Measurements from ENCODE around the gene ZNF514.
A peak's percentile ranks its signal among the peaks of the same experiment; 100 is the strongest.
"Not testable (repeated sequence)": the region's sequence is repeated elsewhere in the genome, so short reads cannot be mapped to it uniquely, and the experiment has no call there.

ZNF514 gene

DNA sequence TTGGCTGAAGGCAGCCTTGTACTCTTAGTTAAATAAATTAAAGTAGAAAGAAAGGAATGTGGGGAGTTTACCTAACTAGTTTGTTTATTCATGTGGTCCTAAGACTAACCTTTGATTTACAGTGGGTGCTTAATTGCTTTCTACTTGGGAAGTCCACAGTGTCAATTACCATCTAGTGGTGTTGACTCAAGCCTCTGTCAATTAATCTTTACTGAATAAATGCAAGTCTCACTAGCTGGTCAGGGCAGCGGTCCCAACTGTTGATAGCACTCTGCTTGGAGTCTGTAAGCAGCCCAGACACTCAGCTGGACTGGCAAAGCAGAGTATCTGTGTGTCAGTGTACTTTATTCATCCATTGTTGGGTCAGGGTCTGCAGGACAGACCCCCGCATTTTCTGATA, 15.8 kb downstream of the ZNF514 start:
- DNase-seq, result no peak

DNA sequence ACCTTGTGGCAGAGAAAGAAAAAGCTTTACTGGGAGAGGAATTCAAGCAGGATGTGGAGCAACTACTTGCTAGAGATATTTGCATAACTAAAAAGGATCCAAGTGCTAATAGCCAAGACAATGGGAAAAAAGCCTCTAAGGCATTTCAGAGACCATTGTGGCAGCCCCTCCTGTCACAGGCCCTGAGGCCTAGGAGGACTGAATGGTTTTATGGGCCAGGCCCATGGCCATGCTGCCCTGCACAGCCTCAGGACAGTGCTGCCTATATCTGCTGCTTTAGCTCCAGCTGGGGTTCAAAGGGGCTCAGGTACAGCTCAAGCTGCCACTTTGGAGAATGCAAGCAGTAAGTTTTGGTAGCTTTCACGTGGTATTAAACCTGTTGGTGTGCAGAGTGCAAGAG, 20.9 kb downstream of the ZNF514 start:
- DNase-seq, result no peak

- DNase-seq, result no peak
Measured at GRCh38 chr2:95122197-95122551, 37.5 kb downstream of the ZNF514 start.

GRCh38 chr2:95121407-95122196, 38.0 kb downstream of the ZNF514 start, which contains the start of gene MRPS5:
Gene MRPS5, minus strand, starts transcription at chr2:95121808. Its CDS starts 17 bp downstream, at chr2:95121791.
- DNase-seq, result peak; percentile 99

DNA sequence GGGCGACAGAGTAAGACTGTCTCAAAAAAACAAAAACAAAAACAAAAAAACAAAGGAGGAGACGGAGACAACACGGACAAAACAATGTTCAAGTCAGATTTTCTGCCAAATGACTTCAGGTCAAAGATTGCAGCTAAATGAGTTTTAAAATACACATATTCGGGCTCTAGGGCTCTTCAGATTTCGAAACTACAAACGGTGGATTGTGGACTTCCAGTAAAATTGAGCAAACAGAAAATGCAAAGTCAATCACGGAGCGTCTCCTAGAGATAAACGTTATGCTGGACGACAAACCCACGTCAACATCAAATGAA, 38.6 kb downstream of the ZNF514 start:
- no peak for DNase-seq

- DNase-seq, result peak; percentile 42
Measured at GRCh38 chr2:95115418-95115817, 44.2 kb downstream of the ZNF514 start.

DNA sequence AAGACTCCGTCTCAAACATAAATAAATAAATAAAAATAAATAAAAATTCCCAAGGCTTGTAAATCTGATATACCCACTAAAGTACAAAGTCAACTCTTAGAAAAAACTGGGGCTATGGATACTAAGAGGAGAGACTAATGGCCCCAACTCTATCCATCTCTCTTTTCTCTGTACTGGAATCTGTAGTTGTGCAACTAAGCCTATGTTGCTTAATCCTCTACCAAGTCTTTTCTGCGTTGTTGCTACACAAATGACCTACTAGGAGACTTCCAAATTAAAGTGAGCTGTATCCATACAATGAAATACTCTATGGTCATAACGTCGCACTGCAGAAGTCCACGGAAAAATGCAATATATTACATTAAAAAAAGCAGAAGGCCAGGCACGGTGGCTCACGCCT, 46.2 kb downstream of the ZNF514 start:
- no peak for DNase-seq

DNA sequence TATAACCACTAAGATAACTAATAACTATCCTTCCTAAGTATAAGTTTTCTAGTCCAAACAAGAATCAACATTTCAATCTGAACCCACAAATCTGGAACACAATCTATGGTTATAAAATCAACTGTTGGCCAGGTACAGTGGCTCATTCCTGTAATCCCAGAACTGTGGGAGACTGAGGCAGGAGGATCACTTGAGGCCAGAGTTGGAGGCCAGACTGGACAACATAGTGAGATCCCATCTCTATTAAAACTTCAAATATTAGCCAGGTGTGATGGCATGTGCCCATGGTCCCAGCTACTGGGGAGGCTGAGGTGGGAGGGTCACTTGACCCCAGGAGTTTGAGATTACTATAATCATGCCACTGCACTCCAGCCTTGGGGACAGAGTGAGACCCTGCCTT, 49.3 kb downstream of the ZNF514 start:
- no peak for DNase-seq

DNA sequence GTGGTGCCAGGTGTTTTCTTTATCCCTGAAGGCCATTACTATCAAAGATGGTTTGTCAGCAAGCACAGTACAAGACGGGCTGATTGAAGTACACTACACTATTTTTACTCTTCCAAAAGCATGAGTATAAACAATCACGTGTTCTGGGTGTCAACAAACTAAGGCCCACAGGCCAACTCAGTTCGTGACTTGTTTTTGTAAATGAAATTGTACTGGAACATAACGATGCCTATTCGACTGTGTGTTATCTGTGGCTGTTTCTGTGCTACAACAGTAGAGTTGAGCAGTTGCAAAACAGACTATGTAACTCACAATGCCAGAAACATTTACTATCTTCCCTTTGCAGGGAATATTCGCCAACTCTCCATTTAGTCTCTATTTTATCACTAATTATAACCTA, 50.4 kb downstream of the ZNF514 start:
- no peak for DNase-seq

DNA sequence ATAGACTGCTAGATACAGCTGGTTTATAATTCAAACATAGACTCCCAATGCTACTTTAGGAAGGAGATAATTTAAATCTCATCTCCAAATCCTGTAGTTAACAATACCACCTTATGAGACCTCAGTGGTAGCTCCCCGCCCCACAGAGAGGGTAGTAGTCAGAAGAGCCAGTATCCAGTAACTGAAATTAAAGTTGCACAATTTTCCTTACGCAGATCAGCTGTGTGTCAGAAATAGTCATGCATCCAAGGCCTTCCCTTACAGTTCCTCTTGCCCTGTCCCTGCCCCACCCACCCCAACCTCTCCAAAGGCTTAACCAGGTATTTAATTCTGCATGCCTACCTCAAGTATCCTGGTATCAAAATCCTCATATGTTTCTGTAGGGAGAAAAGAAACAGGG, 53.6 kb downstream of the ZNF514 start:
- DNase-seq, result no peak

DNA sequence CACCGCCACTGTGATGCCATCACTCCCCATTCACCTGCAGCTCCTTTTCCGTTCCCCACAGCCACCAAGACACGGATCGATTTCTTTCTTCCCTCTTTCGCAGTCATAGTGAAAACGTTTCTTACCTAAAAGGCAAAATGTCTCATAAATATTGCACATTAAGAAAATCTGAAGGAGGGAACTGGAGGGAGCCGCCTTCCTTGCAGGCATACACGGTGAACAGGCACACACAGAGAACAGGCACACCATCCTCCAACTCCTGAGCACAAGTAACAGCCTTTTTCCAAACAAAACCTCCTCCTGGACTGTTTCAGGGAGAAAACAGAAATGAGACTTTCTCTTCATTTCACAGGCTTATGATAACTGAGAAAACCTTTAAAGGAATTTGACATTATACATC, 55.0 kb downstream of the ZNF514 start:
- no peak for DNase-seq

GRCh38 chr2:95099910-95100309, 59.7 kb downstream of the ZNF514 start:
- DNase-seq, result no peak

- not testable (repeated sequence) for DNase-seq
Measured at GRCh38 chr2:95098273-95098672, 61.4 kb downstream of the ZNF514 start.

Data from right kidney (tissue), 1 donor.